HepG2 (cell line): ENCODE data around the gene AQP12A. TPM values are rescaled to one million over a fixed set of nuclear protein-coding genes. Genes with fewer than 3 reads are reported as not detected.

Source experiments
- ATAC-seq: fragments of 200-7000 bp; cut with Tn5 transposase; 3 replicates; pipeline ENCODE4 v1.9.1; 2020; ENCODE audit warnings: mild to moderate bottlenecking, moderate library complexity
- BruUV-seq: library from RNA; stranded (reverse); fragments of 400-500 nt; replicated peaks from 2 replicates; lab custom pipeline; 2021; lab: Mats Ljungman, UMichigan
- CTCF ChIA-PET: fragments of 300-600 bp; formaldehyde crosslinking; extraction: SDS; loops from one replicate; lab custom pipeline; 2021; ENCODE audit warnings: low total read pairs, inconsistent platforms, low intra/inter-chr PET ratio; lab: Yijun Ruan, JAX
- POLR2A ChIA-PET: fragments of 350-600 bp; sonication (Branson Sonifier 250); formaldehyde crosslinking; loops from one replicate; lab custom pipeline; 2020; ENCODE audit warnings: antibody characterized with exemption, inconsistent platforms; lab: Yijun Ruan, JAX
- DNase-seq: peaks from one replicate; pipeline ENCODE4 v3.0.0-alpha.2; 2015; ENCODE audit warnings: low spot score
- FAIRE-seq: peaks from 3 replicates; lab custom pipeline; 2011; peaks lifted over from hg19 to GRCh38; lab: Jason Lieb, UNC
- H2AFZ ChIP-seq: one replicate; pipeline ENCODE4 v1.6.1; 2011; ENCODE audit warnings: low read length, inconsistent platforms
- H3K27ac ChIP-seq: fragments of 300-600 bp; 3 replicates; pipeline ENCODE4 v1.8.0; 2011; ENCODE audit warnings: mixed run types, mild to moderate bottlenecking, mixed read lengths, low read length, inconsistent platforms; ENCODE audit not compliant: insufficient read depth; ENCODE audit errors: extremely low read length
- H3K27me3 ChIP-seq, 2 experiments: fragments of 200-600 bp in 1 of 2; 2 replicates in 1 of 2; 3 replicates in 1 of 2; pipeline versions ENCODE4 v1.6.0 to v1.8.0; 2011; ENCODE audit warnings: low read length in 2 of 2, mild to moderate bottlenecking in 2 of 2, moderate library complexity in 2 of 2, inconsistent platforms in 1 of 2; ENCODE audit not compliant: insufficient read depth in 2 of 2, control insufficient read depth in 1 of 2
- H3K36me3 ChIP-seq, 2 experiments: fragments of 200-600 bp in 1 of 2; replicated peaks in 1 of 2; 2 replicates in 1 of 2; 3 replicates in 1 of 2; pipeline versions ENCODE4 v1.5.1 to v1.8.0; 2011; ENCODE audit warnings: low read length in 2 of 2, inconsistent platforms in 1 of 2; ENCODE audit not compliant: insufficient read depth in 2 of 2, control insufficient read depth in 1 of 2
- H3K4me1 ChIP-seq: 2 replicates; pipeline ENCODE4 v1.5.1; 2012; ENCODE audit warnings: low read length, inconsistent platforms; ENCODE audit not compliant: insufficient read depth
- H3K4me2 ChIP-seq: 2 replicates; pipeline ENCODE4 v1.6.0; 2011; ENCODE audit warnings: low read depth, low read length, inconsistent platforms
- H3K4me3 ChIP-seq, 3 experiments: fragments of 200-600 bp in 1 of 3; sonication (generic), shearing (Covaris generic) in 1 of 3; replicated peaks in 1 of 3; 2 replicates each; pipeline ENCODE4 v1.5.1; 2011 to 2016; ENCODE audit warnings: low read length in 3 of 3, inconsistent platforms in 2 of 3, low read depth in 2 of 3, mild to moderate bottlenecking in 2 of 3, control low read depth in 1 of 3, mixed read lengths in 1 of 3; ENCODE audit not compliant: insufficient read depth in 1 of 3
- H3K79me2 ChIP-seq: one replicate; pipeline ENCODE4 v1.6.1; 2011; ENCODE audit warnings: low read length, inconsistent platforms; ENCODE audit not compliant: insufficient read depth
- H3K9ac ChIP-seq: 2 replicates; pipeline ENCODE4 v1.6.0; 2011; ENCODE audit warnings: mild to moderate bottlenecking, low read depth, low read length, inconsistent platforms; ENCODE audit not compliant: insufficient read depth
- H3K9me3 ChIP-seq: 2 replicates; pipeline ENCODE4 v1.5.1; 2012; ENCODE audit warnings: mild to moderate bottlenecking, low read length
- H4K20me1 ChIP-seq: 2 replicates; pipeline ENCODE4 v1.6.0; 2011; ENCODE audit warnings: inconsistent platforms, mild to moderate bottlenecking, low read length, moderate library complexity; ENCODE audit not compliant: insufficient read depth
- EZH2 ChIP-seq: conservative IDR thresholded peaks from 2 replicates; pipeline ENCODE4 v1.6.1; 2012; ENCODE audit warnings: mild to moderate bottlenecking, low read depth, low read length, moderate library complexity
- HES4 ChIP-seq: sonication (generic); formaldehyde crosslinking; IDR thresholded peaks from 2 replicates; pipeline ENCODE4 v1.9.0; 2021; ENCODE audit warnings: mild to moderate bottlenecking, missing genetic modification reagents, borderline replicate concordance
- IRX3 ChIP-seq: sonication (generic); formaldehyde crosslinking; IDR thresholded peaks from 2 replicates; pipeline ENCODE4 v1.8.1; 2023; ENCODE audit warnings: mild to moderate bottlenecking, low read depth, missing genetic modification reagents, borderline replicate concordance
- NKX3-1 ChIP-seq: sonication (generic); formaldehyde crosslinking; IDR thresholded peaks from 2 replicates; pipeline ENCODE4 v1.5.0; 2020; ENCODE audit warnings: missing genetic modification reagents
- ZNF143 ChIP-seq: sonication (generic); formaldehyde crosslinking; IDR thresholded peaks from 2 replicates; pipeline ENCODE4 v1.4.0; 2020; ENCODE audit warnings: missing genetic modification reagents
- WGBS: methylation state at CpG from one replicate; pipeline ENCODE4 v1.1.6; 2017; ENCODE audit warnings: low lambda C conversion rate; 5-methylcytosine and 5-hydroxymethylcytosine counted together
- in situ Hi-C: cut with HindIII; loops from 2 replicates; pipeline ENCODE4 v1.10.0; 2017; ENCODE audit warnings: low pct_unique_long_range_greater_than_20kb; ENCODE audit not compliant: extremely low pct_ligation_motif_present
- intact Hi-C: fragments of 100-400 bp; cut with micrococcal nuclease; formaldehyde crosslinking; loops from one replicate; pipeline ENCODE4 v1.10.0; 2022; ENCODE audit not compliant: unreplicated experiment
- polyA plus RNA-seq, 8 experiments: library from polyadenylated mRNA; depleted of rRNA in 3 of 8; stranded (reverse) in 7 of 8; unstranded in 1 of 8; fragments of >200 nt; fragmentation: Illumina TruSeq in 4 of 8; extraction: Trizol in 4 of 8; gene quantifications; 2 replicates each; pipeline versions ENCODE4 v1.2.1 to v1.2.3, GENCODE V29; 2011 to 2016; ENCODE audit warnings: low read depth in 4 of 8, missing spikeins in 1 of 8, mixed read lengths in 1 of 8; ENCODE audit not compliant: insufficient read depth in 1 of 8
- total RNA-seq, 5 experiments: library from RNA; depleted of rRNA; stranded (reverse); fragments of >200 nt; fragmentation: Illumina TruSeq; extraction: Trizol; gene quantifications; 2 replicates each; pipeline ENCODE4 v1.2.3, GENCODE V29; 2016; ENCODE audit warnings: low read depth in 1 of 5

The AQP12A gene
- total and polyA plus RNA-seq, 2 of the 13 experiments (the other 11 are each of a cell fraction or from before 2014, with no cell fraction given), result not detected

DNA sequence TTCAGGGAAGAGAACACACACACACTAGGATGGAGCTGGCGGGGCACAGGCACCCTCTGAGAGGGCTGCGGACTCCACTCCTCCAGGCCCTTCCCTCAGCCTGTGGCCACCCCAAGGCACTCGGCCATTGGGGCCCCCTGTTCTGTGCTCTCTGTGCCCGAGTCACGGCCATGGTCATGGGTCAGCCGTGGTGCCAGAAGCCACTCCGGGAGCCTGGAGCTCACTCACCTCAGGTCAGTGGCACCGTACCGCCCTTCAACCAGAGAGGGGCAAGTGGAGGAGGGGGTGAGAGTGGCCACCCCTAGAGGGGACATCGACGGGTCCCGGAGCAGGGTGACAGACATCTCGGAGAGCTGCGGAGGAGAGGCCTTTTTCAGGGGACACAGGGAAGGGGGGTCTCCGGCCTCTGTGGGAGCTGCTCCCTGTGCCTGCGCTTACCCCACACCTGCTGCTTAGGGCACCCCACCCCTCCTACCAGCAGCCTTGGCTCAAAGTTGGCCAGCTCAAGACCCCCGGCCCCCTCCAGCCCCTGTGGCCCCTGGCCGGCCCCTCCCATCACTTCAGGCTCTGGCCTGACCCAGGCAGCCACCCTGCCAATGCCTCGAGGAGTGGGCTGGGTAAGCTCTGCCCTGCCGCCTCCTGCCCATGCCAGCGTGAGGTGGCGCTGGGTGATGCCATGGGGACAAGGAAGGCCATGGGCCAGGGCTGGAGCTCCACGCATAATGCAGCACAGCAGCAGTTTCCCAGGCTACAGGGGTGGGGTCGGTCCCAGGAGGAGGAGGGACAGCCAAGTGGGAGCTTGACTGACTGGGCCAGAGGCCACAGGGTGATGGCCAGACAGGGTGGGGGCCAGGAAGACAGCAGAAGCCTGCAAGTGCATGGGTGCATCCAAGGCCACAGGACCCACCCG lies 29.3 kb downstream of the AQP12A start:
- BruUV-seq, result no TSS peak
- Histone ChIP-seq H3K36me3 (no peaks in the 10 kb centered on the region), H3K4me3 (no peak overlapping the region)
- no peak for TF ChIP-seq NKX3-1
- no peak for TF ChIP-seq ZNF143 (CRISPR knock-in tag)
- no peak for TF ChIP-seq IRX3
- TF ChIP-seq, all 625 proteins: peak for 0
- H3K27ac ChIP-seq, result no peak overlapping the region
- ChIA-PET CTCF (no interaction called here), POLR2A (no interaction called here)
- H3K4me1 ChIP-seq, result no peaks in the 10 kb centered on the region
- no peak for DNase-seq
- no peaks in the 10 kb centered on the region; the same call in 1 of the 2 replicates for H4K20me1 ChIP-seq
- ATAC-seq, result no peak
- H3K9me3 ChIP-seq, result no peaks in the 10 kb centered on the region
- peaks cover 67 to 99% of the 10 kb centered on the region in 2 experiments for H3K27me3 ChIP-seq
- H3K4me2 ChIP-seq, result no peak overlapping the region
- WGBS, result 16% methylated on average over 10 of the region's 25 CpGs
- FAIRE-seq, result no peak
- H3K79me2 ChIP-seq, result no peaks in the 10 kb centered on the region
- in situ Hi-C loops, result no loop called here
- H2AFZ ChIP-seq, result no peak overlapping the region
- intact Hi-C loops, result no loop called here
- no peak overlapping the region for H3K9ac ChIP-seq

GRCh38 chr2:240721596-240722180 lies 30.0 kb downstream of the AQP12A start:
- ATAC-seq, result no peak
- Histone ChIP-seq H3K36me3 (no peaks in the 10 kb centered on the region), H3K27me3 (peaks cover 61 to 99% of the 10 kb centered on the region in 2 experiments), H3K4me2 (no peak overlapping the region), H3K4me1 (no peaks in the 10 kb centered on the region), H3K9ac (no peak overlapping the region), H4K20me1 (no peaks in the 10 kb centered on the region; the same call in 1 of the 2 replicates), H3K27ac (no peak overlapping the region), H3K9me3 (no peaks in the 10 kb centered on the region), H2AFZ (no peak overlapping the region), H3K4me3 (no peak overlapping the region), H3K79me2 (no peaks in the 10 kb centered on the region)
- in situ Hi-C loops (no loop called here), intact Hi-C loops (no loop called here)
- CTCF ChIA-PET, result no interaction called here
- no peak for DNase-seq
- FAIRE-seq, result no peak
- TF ChIP-seq EZH2 (0 out of 2 replicates have a peak, but pooled peaks have one; percentile 43), HES4 (no peak)
- WGBS, result 18% methylated on average over 19 of the region's 20 CpGs
- no TSS peak for BruUV-seq
- POLR2A ChIA-PET, result no interaction called here
